A673 (cell line): ENCODE measurements around the gene PEPD.

Experiments used
- CTCF ChIP-seq: fragments of 300-800, 200-600 bp; sonication (generic); conservative IDR thresholded peaks from 2 replicates; pipeline ENCODE4 v1.5.1; 2017; ENCODE audit warnings: low read depth, mild to moderate bottlenecking, antibody characterized with exemption, low read length, moderate library complexity, mixed read lengths
- EZH2 ChIP-seq: fragments of 200-600 bp; sonication (generic); IDR thresholded peaks from 2 replicates; pipeline ENCODE4 v1.6.1; 2017; ENCODE audit warnings: borderline replicate concordance, low read depth, mild to moderate bottlenecking, mixed read lengths, antibody characterized with exemption, low read length; ENCODE audit not compliant: poor library complexity, severe bottlenecking

DNA sequence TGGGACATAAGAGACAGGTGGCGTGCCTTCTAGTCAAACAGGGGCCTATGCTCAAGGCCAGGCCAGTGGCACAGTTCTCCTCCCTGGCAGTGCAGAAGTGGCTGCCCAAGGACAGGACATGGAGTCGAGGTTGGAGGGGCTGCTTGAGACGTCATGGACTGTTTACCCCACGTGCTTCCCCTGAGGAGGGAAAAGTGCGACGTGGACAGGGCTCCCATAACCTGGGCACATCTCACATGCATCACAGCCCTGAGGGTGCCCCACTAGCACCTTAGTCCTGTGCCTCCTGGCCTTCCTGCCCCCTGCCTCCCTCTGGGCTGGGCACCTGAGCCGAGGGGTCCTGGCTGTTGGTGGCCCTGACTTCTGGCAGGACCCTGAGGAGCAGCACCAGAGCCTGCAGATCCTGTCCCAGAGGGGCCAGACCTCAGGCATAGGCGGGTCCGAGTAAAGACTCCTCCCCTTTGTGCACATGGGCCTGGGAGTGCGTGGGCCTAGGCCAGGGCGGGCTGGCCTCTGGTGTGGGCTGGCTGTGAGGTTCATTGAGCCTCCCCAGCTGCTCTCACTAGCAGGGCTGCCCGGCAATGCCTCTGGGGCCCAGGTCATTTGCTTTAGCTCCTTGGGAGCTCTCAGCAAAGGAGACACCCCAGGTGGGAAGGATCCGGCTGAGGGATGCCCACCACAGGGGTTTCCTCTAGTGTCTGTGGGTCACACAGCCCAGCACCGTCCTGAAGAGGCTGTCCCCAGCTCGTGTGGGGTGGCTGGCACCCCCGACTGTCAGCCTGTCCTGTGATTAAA, 82.4 kb downstream of the PEPD start:
- no peak for TF ChIP-seq CTCF
- no peak for TF ChIP-seq EZH2
